ENCODE measurements around the gene NDUFC1. TPM values are rescaled to one million over a fixed set of nuclear protein-coding genes. Genes with fewer than 3 reads are reported as not detected.
"Not testable (repeated sequence)": the region's sequence is repeated elsewhere in the genome, so short reads cannot be mapped to it uniquely, and the experiment has no call there.

NDUFC1 gene
- total and polyA plus RNA-seq, 5 donors from 2014 or later = 23.2 to 207 (median 178) TPM

DNA sequence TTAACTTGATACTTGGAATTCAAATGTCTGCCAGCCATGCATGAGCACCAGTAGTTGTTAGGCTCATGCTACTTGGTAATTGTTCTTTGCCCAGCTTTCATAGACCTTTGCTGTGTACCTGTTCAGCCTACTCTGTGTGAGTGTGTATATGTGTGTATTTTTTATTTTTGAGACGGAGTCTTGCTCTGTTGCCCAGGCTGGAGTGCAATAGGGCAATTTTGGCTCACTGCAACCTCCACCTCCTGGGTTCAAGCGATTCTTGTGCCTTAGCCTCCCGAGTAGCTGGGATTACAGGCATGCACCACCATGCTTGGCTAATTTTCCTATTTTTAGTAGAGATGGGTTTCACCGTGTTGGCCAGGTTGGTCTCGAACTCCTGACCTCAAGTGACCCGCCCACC, 20.3 kb upstream of the NDUFC1 start:
- H3K4me1 ChIP-seq (ENCODE audit: control insufficient read depth, insufficient read depth, low read length, poor library complexity, severe bottlenecking); H3K27me3 Mint-ChIP-seq; H3K9me3 ChIP-seq (ENCODE audit: control insufficient read depth in 2 of 2, low read length in 2 of 2); ATAC-seq (ENCODE audit: low read depth in 2 of 2); DNase-seq; H3K36me3 ChIP-seq (ENCODE audit: control insufficient read depth, insufficient read depth, low read length); H3K27ac ChIP-seq (ENCODE audit: insufficient read depth, low read length, poor library complexity, severe bottlenecking); H3K27me3 ChIP-seq (ENCODE audit: control insufficient read depth, insufficient read depth, low read length); H3K4me3 ChIP-seq (ENCODE audit: low read depth, low read length); H3K9me3 Mint-ChIP-seq: not testable (repeated sequence)
- Mint-ChIP-seq H3K4me3 (peak overlapping the region in 1 of 4 donors; percentile 64), H3K27ac (peak overlapping the region in 1 of 3 donors; percentile 68), H3K36me3 (peaks cover 23% of the 10 kb centered on the region), H3K4me1 (peaks cover 39 to 73% (median 57%) of the 10 kb centered on the region in 4 donors)

DNA sequence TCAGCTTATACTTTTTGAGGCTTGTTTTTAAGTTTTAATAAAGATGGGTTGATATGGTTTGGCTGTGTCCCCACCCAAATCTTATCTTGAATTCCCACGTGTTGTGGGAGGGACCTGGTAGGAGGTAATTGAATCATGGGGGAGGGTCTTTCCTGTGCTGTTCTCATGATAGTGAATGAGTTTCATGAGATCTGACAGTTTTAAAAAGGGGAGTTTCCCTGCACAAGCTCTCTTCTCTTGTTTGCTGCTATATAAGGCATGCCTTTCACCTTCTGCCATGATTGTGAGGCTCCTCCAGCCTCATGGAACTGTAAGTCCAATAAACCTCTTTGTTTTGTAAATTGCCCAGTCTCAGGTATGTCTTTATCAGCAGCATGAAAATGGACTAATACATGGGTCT, 19.8 kb upstream of the NDUFC1 start:
- H3K4me1 ChIP-seq (ENCODE audit: control insufficient read depth, insufficient read depth, low read length, poor library complexity, severe bottlenecking); H3K9me3 ChIP-seq (ENCODE audit: control insufficient read depth in 2 of 2, low read length in 2 of 2); DNase-seq; H3K9me3 Mint-ChIP-seq; H3K27me3 ChIP-seq (ENCODE audit: control insufficient read depth, insufficient read depth, low read length); H3K4me3 ChIP-seq (ENCODE audit: low read depth, low read length); H3K27ac ChIP-seq (ENCODE audit: insufficient read depth, low read length, poor library complexity, severe bottlenecking); H3K36me3 ChIP-seq (ENCODE audit: control insufficient read depth, insufficient read depth, low read length); ATAC-seq (ENCODE audit: low read depth in 2 of 2); H3K27me3 Mint-ChIP-seq: not testable (repeated sequence)
- peak overlapping the region in 2 of 4 donors; percentile 25 to 64 for H3K4me3 Mint-ChIP-seq
- H3K27ac Mint-ChIP-seq = peak overlapping the region; percentile 22 to 68 (median 28)
- H3K36me3 Mint-ChIP-seq = peaks cover 24% of the 10 kb centered on the region
- peaks cover 41 to 74% (median 59%) of the 10 kb centered on the region in 4 donors for H3K4me1 Mint-ChIP-seq

DNA sequence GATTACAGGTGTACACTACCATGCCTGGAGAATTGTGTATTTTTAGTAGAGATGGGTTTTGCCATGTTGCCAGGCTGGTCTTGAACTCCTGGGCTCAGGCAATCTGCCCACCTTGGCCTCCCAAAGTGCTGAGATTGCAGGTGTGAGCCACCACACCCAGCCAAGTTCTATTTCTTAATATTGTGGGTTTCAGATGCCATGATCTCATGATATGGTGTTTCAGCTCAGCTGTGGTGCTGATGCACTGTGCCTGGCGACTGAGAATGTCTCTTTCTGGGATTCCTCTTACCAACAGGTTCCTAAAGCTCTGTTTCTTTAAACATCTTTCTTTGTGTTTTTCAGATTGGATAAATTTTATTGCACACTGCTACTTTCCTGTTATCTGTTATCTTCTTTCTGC, 17.3 kb upstream of the NDUFC1 start:
- Histone ChIP-seq H3K27me3 (ENCODE audit: control insufficient read depth, insufficient read depth, low read length) (no peaks in the 10 kb centered on the region), H3K27ac (ENCODE audit: insufficient read depth, low read length, poor library complexity, severe bottlenecking) (no peak overlapping the region), H3K9me3 (ENCODE audit: control insufficient read depth in 2 of 2, low read length in 2 of 2) (peaks cover 0 to 2% of the 10 kb centered on the region in 2 experiments), H3K36me3 (ENCODE audit: control insufficient read depth, insufficient read depth, low read length) (no peaks in the 10 kb centered on the region), H3K4me1 (ENCODE audit: control insufficient read depth, insufficient read depth, low read length, poor library complexity, severe bottlenecking) (peaks cover 24% of the 10 kb centered on the region), H3K4me3 (ENCODE audit: low read depth, low read length) (no peak overlapping the region)
- peaks cover 0 to 6% (median 0%) of the 10 kb centered on the region in 7 donors for H3K9me3 Mint-ChIP-seq
- no peak for ATAC-seq (ENCODE audit: low read depth in 2 of 2)
- peak overlapping the region; percentile 39 to 74 (median 62) for H3K27ac Mint-ChIP-seq
- peak overlapping the region in 2 of 4 donors; percentile 2 to 45 for H3K4me3 Mint-ChIP-seq
- H3K27me3 Mint-ChIP-seq = no peaks in the 10 kb centered on the region
- H3K4me1 Mint-ChIP-seq = peaks cover 49 to 81% (median 64%) of the 10 kb centered on the region in 4 donors
- no peak for DNase-seq
- H3K36me3 Mint-ChIP-seq = peaks cover 27% of the 10 kb centered on the region

DNA sequence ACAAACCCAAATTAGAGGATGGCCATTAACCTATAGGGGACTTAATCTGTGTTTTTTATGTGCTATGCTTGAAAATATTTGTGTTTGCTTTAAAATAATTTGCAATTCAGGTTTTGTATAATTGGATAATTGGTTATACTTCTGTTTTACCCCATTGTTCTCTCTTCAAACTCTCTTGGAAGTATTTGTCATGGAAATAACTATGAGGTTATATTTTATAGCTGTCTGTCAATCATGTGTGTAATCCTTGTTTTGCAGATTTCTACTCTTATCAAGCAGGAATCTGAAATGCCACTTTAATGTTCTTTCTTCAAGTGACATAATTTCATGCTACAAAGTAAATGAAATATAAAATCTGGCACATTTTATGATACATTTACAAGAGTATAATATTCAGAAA, 15.4 kb upstream of the NDUFC1 start:
- ATAC-seq (ENCODE audit: low read depth in 2 of 2) = no peak
- no peak overlapping the region for H3K4me3 ChIP-seq (ENCODE audit: low read depth, low read length)
- H3K36me3 ChIP-seq (ENCODE audit: control insufficient read depth, insufficient read depth, low read length) = no peaks in the 10 kb centered on the region
- DNase-seq = no peak
- no peaks in the 10 kb centered on the region for H3K27me3 ChIP-seq (ENCODE audit: control insufficient read depth, insufficient read depth, low read length)
- no peaks in the 10 kb centered on the region for H3K27me3 Mint-ChIP-seq
- H3K36me3 Mint-ChIP-seq = peaks cover 25% of the 10 kb centered on the region
- peaks cover 42% of the 10 kb centered on the region for H3K4me1 ChIP-seq (ENCODE audit: control insufficient read depth, insufficient read depth, low read length, poor library complexity, severe bottlenecking)
- H3K9me3 Mint-ChIP-seq = peaks cover 0 to 6% (median 0%) of the 10 kb centered on the region in 7 donors
- no peak overlapping the region for H3K27ac ChIP-seq (ENCODE audit: insufficient read depth, low read length, poor library complexity, severe bottlenecking)
- H3K9me3 ChIP-seq (ENCODE audit: control insufficient read depth in 2 of 2, low read length in 2 of 2) = peaks cover 0 to 2% of the 10 kb centered on the region in 2 experiments
- H3K4me3 Mint-ChIP-seq = peak overlapping the region; percentile 10 to 63 (median 37)
- peaks cover 60 to 82% (median 73%) of the 10 kb centered on the region in 4 donors for H3K4me1 Mint-ChIP-seq
- peak overlapping the region in 1 of 3 donors; percentile 73 for H3K27ac Mint-ChIP-seq

DNA sequence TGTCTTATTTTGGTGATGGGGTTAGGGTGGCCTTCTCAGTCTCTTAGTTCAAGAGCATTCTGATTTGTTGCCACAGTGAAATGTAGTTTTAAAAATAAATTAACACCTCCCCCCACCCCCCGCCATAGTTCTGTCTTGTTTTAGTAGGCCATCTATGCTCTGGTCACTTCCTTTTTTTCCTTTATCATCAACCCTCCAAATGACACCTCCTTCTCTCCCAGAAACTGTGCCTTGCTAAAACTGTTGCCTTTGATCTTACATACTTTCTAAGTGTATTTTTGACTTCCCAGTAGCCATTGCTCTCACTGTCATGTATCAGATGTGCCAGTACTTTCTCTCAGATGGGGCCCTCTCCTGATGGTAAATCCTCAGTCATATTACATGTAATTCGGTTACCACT, 14.5 kb upstream of the NDUFC1 start:
- peaks cover 0 to 6% (median 0%) of the 10 kb centered on the region in 7 donors for H3K9me3 Mint-ChIP-seq
- no peaks in the 10 kb centered on the region for H3K36me3 ChIP-seq (ENCODE audit: control insufficient read depth, insufficient read depth, low read length)
- H3K9me3 ChIP-seq (ENCODE audit: control insufficient read depth in 2 of 2, low read length in 2 of 2) = no peaks in the 10 kb centered on the region
- ATAC-seq (ENCODE audit: low read depth in 2 of 2) (no peak), DNase-seq (no peak)
- H3K27me3 ChIP-seq (ENCODE audit: control insufficient read depth, insufficient read depth, low read length) = no peaks in the 10 kb centered on the region
- H3K4me1 Mint-ChIP-seq = peaks cover 60 to 82% (median 73%) of the 10 kb centered on the region in 4 donors
- H3K4me3 ChIP-seq (ENCODE audit: low read depth, low read length) = peak overlapping the region; percentile 77
- peak overlapping the region in 3 of 4 donors; percentile 10 to 63 (median 51) for H3K4me3 Mint-ChIP-seq
- peak overlapping the region; percentile 38 to 75 (median 73) for H3K27ac Mint-ChIP-seq
- H3K36me3 Mint-ChIP-seq = peaks cover 16% of the 10 kb centered on the region
- H3K4me1 ChIP-seq (ENCODE audit: control insufficient read depth, insufficient read depth, low read length, poor library complexity, severe bottlenecking) = peaks cover 46% of the 10 kb centered on the region
- peak overlapping the region; percentile 65 for H3K27ac ChIP-seq (ENCODE audit: insufficient read depth, low read length, poor library complexity, severe bottlenecking)
- H3K27me3 Mint-ChIP-seq = no peaks in the 10 kb centered on the region

DNA sequence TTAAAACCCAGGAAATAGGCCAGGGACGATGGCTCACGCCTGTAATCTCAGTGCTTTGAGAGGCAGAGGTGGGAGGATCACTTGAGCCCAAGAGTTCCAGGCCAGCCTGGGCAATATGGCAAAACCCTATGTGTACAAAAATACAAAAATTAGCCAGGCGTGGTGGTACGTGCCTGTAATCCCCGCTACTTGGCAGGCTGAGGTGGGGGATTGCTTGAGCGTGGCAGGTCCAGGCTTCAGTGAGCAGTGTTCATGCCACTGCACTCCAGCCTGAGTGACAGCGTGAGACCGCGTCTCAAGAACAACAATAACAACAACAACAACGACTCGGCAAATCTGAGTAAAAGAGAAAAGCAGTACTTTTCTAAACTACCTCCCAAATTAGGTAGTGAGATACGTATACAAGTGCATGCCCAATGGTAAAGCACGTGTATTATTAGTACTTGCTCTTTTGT, 13.0 kb upstream of the NDUFC1 start:
- Histone ChIP-seq H3K27me3 (ENCODE audit: control insufficient read depth, insufficient read depth, low read length) (no peaks in the 10 kb centered on the region), H3K27ac (ENCODE audit: insufficient read depth, low read length, poor library complexity, severe bottlenecking) (peak overlapping the region; percentile 65), H3K4me1 (ENCODE audit: control insufficient read depth, insufficient read depth, low read length, poor library complexity, severe bottlenecking) (peaks cover 53% of the 10 kb centered on the region), H3K36me3 (ENCODE audit: control insufficient read depth, insufficient read depth, low read length) (no peaks in the 10 kb centered on the region), H3K4me3 (ENCODE audit: low read depth, low read length) (peak overlapping the region; percentile 77), H3K9me3 (ENCODE audit: control insufficient read depth in 2 of 2, low read length in 2 of 2) (no peaks in the 10 kb centered on the region)
- Mint-ChIP-seq H3K9me3 (peaks cover 0 to 6% (median 0%) of the 10 kb centered on the region in 7 donors), H3K36me3 (peaks cover 16% of the 10 kb centered on the region), H3K4me3 (peak overlapping the region in 3 of 4 donors; percentile 17 to 63 (median 43)), H3K27ac (peak overlapping the region; percentile 46 to 89 (median 80)), H3K4me1 (peaks cover 67 to 82% (median 71%) of the 10 kb centered on the region in 4 donors), H3K27me3 (no peaks in the 10 kb centered on the region)
- no peak for DNase-seq
- no peak for ATAC-seq (ENCODE audit: low read depth in 2 of 2)

DNA sequence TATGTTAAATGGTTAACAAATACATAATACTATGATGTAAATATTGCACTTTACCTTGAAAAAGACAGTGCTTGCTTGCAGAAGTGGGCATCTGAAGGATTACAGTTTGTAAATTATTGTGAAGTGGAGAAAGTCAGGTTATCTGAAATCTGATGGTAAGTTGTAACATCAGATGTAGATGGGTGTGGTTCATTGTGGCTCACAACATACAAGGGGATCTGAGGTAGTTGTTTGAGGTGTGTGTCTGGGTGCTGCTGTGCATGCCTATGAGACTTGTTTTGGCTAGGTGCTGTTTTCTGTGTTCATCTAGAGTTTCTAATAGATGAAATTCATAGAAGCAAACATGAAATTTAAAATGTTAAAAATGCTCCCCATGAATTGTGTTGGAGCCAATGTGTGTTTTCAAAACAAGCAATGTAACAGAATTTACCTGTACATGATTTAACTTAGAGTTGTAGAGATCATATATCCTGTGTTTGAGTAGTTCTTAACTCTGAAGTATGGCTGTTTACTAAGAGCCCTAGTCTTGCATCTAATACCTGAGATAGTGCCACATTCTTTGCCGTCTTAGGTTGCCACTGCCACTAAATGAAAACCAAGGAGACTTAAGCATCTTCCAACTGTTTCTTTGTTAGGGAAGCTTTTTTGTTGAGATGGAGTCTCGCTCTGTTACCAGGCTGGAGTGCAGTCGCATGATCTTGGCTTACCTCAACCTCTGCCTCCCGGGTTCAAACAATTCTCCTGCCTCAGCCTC, 11.9 kb upstream of the NDUFC1 start:
- H3K4me3 ChIP-seq (ENCODE audit: low read depth, low read length) = peak overlapping the region; percentile 64
- Mint-ChIP-seq H3K9me3 (no peaks in the 10 kb centered on the region), H3K4me3 (peak overlapping the region; percentile 48 to 75 (median 64)), H3K27ac (peak overlapping the region; percentile 52 to 80 (median 64)), H3K27me3 (no peaks in the 10 kb centered on the region), H3K36me3 (peaks cover 9% of the 10 kb centered on the region), H3K4me1 (peaks cover 61 to 79% (median 62%) of the 10 kb centered on the region in 4 donors)
- ATAC-seq (ENCODE audit: low read depth in 2 of 2) = peak; percentile 77 to 83
- H3K27me3 ChIP-seq (ENCODE audit: control insufficient read depth, insufficient read depth, low read length) = no peaks in the 10 kb centered on the region
- peak in 2 of 3 donors; percentile 41 to 69 for DNase-seq
- H3K4me1 ChIP-seq (ENCODE audit: control insufficient read depth, insufficient read depth, low read length, poor library complexity, severe bottlenecking) = peaks cover 53% of the 10 kb centered on the region
- no peaks in the 10 kb centered on the region for H3K36me3 ChIP-seq (ENCODE audit: control insufficient read depth, insufficient read depth, low read length)
- H3K27ac ChIP-seq (ENCODE audit: insufficient read depth, low read length, poor library complexity, severe bottlenecking) = peak overlapping the region; percentile 65
- no peaks in the 10 kb centered on the region for H3K9me3 ChIP-seq (ENCODE audit: control insufficient read depth in 2 of 2, low read length in 2 of 2)

All from CD4-positive, CD25-positive, alpha-beta regulatory T cell (primary cell).